ENCODE data around the gene TJP2.

The TJP2 gene

DNA sequence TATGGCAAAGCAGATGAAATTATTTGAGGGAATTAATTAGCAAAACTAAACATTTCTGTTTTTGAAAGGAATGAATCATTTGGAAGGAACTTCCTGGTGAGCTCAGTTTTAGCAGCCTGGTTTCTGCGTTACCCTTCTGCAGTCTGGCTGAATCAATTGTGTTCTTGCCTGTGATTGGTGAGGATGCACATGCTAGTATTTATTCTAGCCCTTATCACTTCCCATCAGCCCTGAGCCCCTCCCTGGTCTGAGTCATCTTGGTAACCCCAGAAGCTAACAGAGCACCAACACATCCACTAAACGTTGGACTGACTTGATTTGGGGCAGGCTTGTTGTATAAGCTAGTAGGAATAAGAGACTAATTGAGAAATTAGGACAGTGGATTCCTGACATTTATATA is 6.6 kb downstream of the TJP2 start:
- H3K4me1 ChIP-seq (ENCODE audit: insufficient read depth, low read length, severe bottlenecking), result peaks cover 39% of the 10 kb centered on the region
- no peaks in the 10 kb centered on the region for H3K36me3 ChIP-seq (ENCODE audit: insufficient read depth, low read length)
- no peaks in the 10 kb centered on the region for H3K9me3 ChIP-seq (ENCODE audit: low read length)
- no peaks in the 10 kb centered on the region for H3K79me2 ChIP-seq (ENCODE audit: insufficient read depth, low read length)
- no peak overlapping the region for H2AFZ ChIP-seq (ENCODE audit: low read length)
- H3K4me3 ChIP-seq (ENCODE audit: low read depth, low read length, poor library complexity, severe bottlenecking), result no peak overlapping the region
- no peaks in the 10 kb centered on the region for H3K9me2 ChIP-seq (ENCODE audit: low read depth, low read length)
- no peak overlapping the region for H3K27ac ChIP-seq (ENCODE audit: low read depth, low read length, poor library complexity, severe bottlenecking)
- H4K20me1 ChIP-seq (ENCODE audit: insufficient read depth, low read length), result no peaks in the 10 kb centered on the region
- H3K9ac ChIP-seq (ENCODE audit: low read length), result no peak overlapping the region
- H3K4me2 ChIP-seq (ENCODE audit: low read length), result no peak overlapping the region
- no peaks in the 10 kb centered on the region for H3F3A ChIP-seq (ENCODE audit: insufficient read depth, low read length)
- no peak for TF ChIP-seq EZH2 (IDR thresholded peaks at IDR 0.05; ENCODE audit: borderline replicate concordance, low read length)
- TF ChIP-seq, protein P1, sequence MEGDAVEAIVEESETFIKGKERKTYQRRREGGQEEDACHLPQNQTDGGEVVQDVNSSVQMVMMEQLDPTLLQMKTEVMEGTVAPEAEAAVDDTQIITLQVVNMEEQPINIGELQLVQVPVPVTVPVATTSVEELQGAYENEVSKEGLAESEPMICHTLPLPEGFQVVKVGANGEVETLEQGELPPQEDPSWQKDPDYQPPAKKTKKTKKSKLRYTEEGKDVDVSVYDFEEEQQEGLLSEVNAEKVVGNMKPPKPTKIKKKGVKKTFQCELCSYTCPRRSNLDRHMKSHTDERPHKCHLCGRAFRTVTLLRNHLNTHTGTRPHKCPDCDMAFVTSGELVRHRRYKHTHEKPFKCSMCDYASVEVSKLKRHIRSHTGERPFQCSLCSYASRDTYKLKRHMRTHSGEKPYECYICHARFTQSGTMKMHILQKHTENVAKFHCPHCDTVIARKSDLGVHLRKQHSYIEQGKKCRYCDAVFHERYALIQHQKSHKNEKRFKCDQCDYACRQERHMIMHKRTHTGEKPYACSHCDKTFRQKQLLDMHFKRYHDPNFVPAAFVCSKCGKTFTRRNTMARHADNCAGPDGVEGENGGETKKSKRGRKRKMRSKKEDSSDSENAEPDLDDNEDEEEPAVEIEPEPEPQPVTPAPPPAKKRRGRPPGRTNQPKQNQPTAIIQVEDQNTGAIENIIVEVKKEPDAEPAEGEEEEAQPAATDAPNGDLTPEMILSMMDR (IDR thresholded peaks at IDR 0.05; ENCODE audit: low read length), result no peak
- no peaks in the 10 kb centered on the region for H3K27me3 ChIP-seq (ENCODE audit: insufficient read depth, low read length)

DNA sequence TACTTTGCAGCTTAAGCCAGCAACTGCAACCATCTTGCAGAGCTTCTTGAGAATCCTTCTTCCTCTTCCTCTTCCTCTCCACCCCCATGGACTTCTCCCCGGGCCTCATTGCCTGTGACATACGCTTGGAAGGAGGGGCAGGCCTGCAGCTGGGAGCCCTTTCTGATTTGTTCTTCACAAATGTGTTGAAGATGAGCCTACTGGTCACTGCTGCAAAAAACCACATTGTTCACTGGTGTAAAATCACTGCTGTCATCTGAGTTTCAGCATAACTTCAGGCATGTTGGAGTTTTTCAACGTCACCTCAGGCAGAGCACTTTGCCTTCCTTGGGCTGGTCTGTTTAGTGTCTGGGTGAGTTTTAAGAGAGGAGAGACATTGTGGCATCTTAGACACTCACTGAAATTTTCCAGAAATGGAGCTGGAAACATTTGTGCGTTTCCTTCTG is 7.9 kb downstream of the TJP2 start:
- no peaks in the 10 kb centered on the region for H3F3A ChIP-seq (ENCODE audit: insufficient read depth, low read length)
- H3K9me3 ChIP-seq (ENCODE audit: low read length), result no peaks in the 10 kb centered on the region
- H3K9me2 ChIP-seq (ENCODE audit: low read depth, low read length), result no peaks in the 10 kb centered on the region
- H3K27me3 ChIP-seq (ENCODE audit: insufficient read depth, low read length), result no peaks in the 10 kb centered on the region
- H3K9ac ChIP-seq (ENCODE audit: low read length), result no peak overlapping the region
- H3K79me2 ChIP-seq (ENCODE audit: insufficient read depth, low read length), result no peaks in the 10 kb centered on the region
- no peak overlapping the region; the same call in 1 of the 2 replicates for H3K4me2 ChIP-seq (ENCODE audit: low read length)
- no peak overlapping the region for H3K4me3 ChIP-seq (ENCODE audit: low read depth, low read length, poor library complexity, severe bottlenecking)
- H3K4me1 ChIP-seq (ENCODE audit: insufficient read depth, low read length, severe bottlenecking), result peaks cover 43% of the 10 kb centered on the region
- no peak overlapping the region for H2AFZ ChIP-seq (ENCODE audit: low read length)
- no peaks in the 10 kb centered on the region for H3K36me3 ChIP-seq (ENCODE audit: insufficient read depth, low read length)
- H3K27ac ChIP-seq (ENCODE audit: low read depth, low read length, poor library complexity, severe bottlenecking), result peak overlapping the region; percentile 30
- H4K20me1 ChIP-seq (ENCODE audit: insufficient read depth, low read length), result no peaks in the 10 kb centered on the region
- TF ChIP-seq, protein P1 (IDR thresholded peaks at IDR 0.05; ENCODE audit: low read length), result no peak
- no peak for TF ChIP-seq EZH2 (IDR thresholded peaks at IDR 0.05; ENCODE audit: borderline replicate concordance, low read length)

DNA sequence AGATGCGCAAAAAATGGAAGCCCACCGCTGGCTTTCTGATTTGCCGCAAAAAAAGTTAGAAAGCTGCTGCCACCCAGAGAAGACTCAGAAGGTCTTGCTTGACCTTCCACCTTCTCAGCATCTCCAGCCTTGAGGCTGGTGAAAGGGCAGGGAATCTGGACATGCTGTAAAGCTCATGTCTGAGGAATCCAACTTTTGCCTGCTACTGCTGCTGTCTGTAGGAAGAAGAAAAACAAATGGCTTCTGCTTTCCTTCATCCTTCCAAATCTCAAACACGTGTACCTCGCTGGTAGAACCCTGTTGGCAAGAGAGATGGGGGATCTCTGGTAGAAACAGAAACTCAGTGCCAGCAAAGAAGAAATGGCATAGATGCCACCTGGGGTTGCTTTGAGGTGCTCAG is 10.2 kb downstream of the TJP2 start:
- no peaks in the 10 kb centered on the region for H4K20me1 ChIP-seq (ENCODE audit: insufficient read depth, low read length)
- no peaks in the 10 kb centered on the region for H3K36me3 ChIP-seq (ENCODE audit: insufficient read depth, low read length)
- H3K9me3 ChIP-seq (ENCODE audit: low read length), result no peaks in the 10 kb centered on the region
- TF ChIP-seq EZH2 (IDR thresholded peaks at IDR 0.05; ENCODE audit: borderline replicate concordance, low read length), result no peak
- TF ChIP-seq, protein P1 (IDR thresholded peaks at IDR 0.05; ENCODE audit: low read length), result no peak
- H2AFZ ChIP-seq (ENCODE audit: low read length), result no peak overlapping the region
- no peaks in the 10 kb centered on the region for H3K27me3 ChIP-seq (ENCODE audit: insufficient read depth, low read length)
- H3K4me1 ChIP-seq (ENCODE audit: insufficient read depth, low read length, severe bottlenecking), result peaks cover 63% of the 10 kb centered on the region
- H3K4me2 ChIP-seq (ENCODE audit: low read length), result no peak overlapping the region
- H3K9me2 ChIP-seq (ENCODE audit: low read depth, low read length), result no peaks in the 10 kb centered on the region
- no peak overlapping the region for H3K4me3 ChIP-seq (ENCODE audit: low read depth, low read length, poor library complexity, severe bottlenecking)
- H3K27ac ChIP-seq (ENCODE audit: low read depth, low read length, poor library complexity, severe bottlenecking), result no peak overlapping the region
- H3K9ac ChIP-seq (ENCODE audit: low read length), result no peak overlapping the region
- H3F3A ChIP-seq (ENCODE audit: insufficient read depth, low read length), result no peaks in the 10 kb centered on the region
- no peaks in the 10 kb centered on the region for H3K79me2 ChIP-seq (ENCODE audit: insufficient read depth, low read length)
